Heart left ventricle (tissue), 13 donors: Measurements from ENCODE around the gene RPS15.
"Not testable (repeated sequence)": the region's sequence is repeated elsewhere in the genome, so short reads cannot be mapped to it uniquely, and the experiment has no call there.

ENCODE experiments used
- POLR2A ChIP-seq, 2 donors: fragments of 450-650 bp; IDR thresholded peaks; one replicate each; pipeline ENCODE4 v1.6.1; 2017; ENCODE audit warnings: antibody characterized with exemption in 2 of 2, mild to moderate bottlenecking in 2 of 2, moderate library complexity in 2 of 2
- TF ChIP-seq, protein P1 (sequence below), 12 donors: fragments of 200-600 bp; sonication (generic) in 4 of 12; IDR thresholded peaks; one replicate each; pipeline versions ENCODE4 v1.5.0 to v1.8.0; 2018 to 2022; ENCODE audit warnings: antibody characterized with exemption in 12 of 12, mild to moderate bottlenecking in 5 of 12
- donor health status: ischemic (EF 13 %, LVEDD 7.1; RV severe dilation, severe dysfunction).
- donor health status: DM: no; HTN: yes; CAD: no.
- donor health status: DM: no; HTN: no; CAD: no.
- donor health status: ischemic (EF 25% LVEDD 6.9; RV normal size, moderate dysfunction).
- donor health status: ischemic (EF 25% LVEDD 5.7; RV mildly dilated, moderate dysfunction).
- donor health status: ischemic (EF 35%, LVEDD 5.7; RV mildly dilated, moderate dysfunction).
- donor health status: nonischemic (EF 11% LVEDD 7.7; RV severe dilation, severe dysfunction).
- donor health status: DM: yes; HTN: yes; CAD: no.
- donor health status: PGD.
- donor health status: ischemic (EF 29% LVEDD 5.4; RV normal size, mild dysfunction).
- donor health status: nonischemic (EF 23%, LVEDD 6.1; RV moderate dilation, normal function).

DNA sequence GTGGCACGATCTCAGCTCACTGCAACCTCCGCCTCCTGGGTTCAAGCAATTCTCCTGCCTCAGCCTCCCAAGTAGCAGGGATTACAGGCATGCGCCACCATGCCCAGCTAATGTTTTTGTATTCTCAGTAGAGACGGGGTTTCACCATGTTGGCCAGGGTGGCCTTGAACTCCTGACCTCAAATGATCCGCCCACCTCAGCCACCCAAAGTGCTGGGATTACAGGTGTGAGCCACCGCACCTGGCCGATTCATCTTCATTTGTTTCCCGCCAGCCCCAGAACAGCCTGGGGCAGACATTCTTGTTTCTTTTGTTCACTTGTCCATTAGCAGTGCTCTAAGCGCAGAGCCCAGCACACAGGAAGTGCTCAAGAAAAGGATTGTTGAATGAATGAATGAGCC is 38.9 kb downstream of the RPS15 start:
- TF ChIP-seq, protein P1, sequence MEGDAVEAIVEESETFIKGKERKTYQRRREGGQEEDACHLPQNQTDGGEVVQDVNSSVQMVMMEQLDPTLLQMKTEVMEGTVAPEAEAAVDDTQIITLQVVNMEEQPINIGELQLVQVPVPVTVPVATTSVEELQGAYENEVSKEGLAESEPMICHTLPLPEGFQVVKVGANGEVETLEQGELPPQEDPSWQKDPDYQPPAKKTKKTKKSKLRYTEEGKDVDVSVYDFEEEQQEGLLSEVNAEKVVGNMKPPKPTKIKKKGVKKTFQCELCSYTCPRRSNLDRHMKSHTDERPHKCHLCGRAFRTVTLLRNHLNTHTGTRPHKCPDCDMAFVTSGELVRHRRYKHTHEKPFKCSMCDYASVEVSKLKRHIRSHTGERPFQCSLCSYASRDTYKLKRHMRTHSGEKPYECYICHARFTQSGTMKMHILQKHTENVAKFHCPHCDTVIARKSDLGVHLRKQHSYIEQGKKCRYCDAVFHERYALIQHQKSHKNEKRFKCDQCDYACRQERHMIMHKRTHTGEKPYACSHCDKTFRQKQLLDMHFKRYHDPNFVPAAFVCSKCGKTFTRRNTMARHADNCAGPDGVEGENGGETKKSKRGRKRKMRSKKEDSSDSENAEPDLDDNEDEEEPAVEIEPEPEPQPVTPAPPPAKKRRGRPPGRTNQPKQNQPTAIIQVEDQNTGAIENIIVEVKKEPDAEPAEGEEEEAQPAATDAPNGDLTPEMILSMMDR (IDR thresholded peaks at IDR 0.05), result not testable (repeated sequence)
- TF ChIP-seq POLR2A (IDR thresholded peaks at IDR 0.05), result not testable (repeated sequence)
